GM19043 (cell line): ENCODE results near the gene TANGO6.

ENCODE experiments used
- ATAC-seq: cut with Tn5 transposase; IDR thresholded peaks from one replicate; pipeline ENCODE4 v1.9.1; 2021; ENCODE audit warnings: low read depth; ENCODE audit not compliant: unreplicated experiment

TANGO6 gene

DNA sequence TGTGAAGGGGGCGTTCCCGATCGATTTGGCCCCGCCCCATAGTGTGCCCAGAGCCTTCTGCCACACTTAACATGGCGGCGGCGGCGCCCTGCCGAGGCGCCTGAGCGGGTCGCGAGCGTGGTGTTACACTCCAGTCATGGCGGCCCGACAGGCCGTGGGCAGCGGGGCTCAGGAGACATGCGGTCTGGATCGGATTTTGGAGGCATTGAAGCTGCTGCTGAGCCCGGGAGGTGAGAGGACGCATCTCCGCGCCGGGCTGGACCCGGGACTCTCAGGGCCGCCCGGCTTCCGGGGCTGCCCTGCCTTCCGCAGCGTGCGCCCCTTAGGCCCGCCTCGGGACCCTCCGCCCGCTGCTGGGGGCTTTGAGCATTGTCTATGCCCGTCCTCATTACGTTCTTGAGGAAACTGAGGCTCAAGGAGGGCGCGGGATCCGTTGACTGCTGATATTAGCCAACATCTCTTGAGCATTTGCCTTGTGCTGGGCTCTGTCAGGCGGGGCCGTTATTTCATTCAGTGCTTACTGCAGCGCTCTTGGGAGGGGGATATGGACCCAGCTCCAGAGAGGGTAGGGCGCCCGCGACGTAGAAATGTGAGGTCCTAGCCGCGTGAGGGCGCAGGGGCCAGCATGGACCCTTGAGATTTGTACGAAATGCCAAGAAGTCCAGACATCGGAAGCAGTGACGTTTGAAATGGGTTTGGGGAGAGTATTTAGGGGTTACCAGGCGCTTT is at the start of gene TANGO6:
TSS of gene TANGO6 (plus strand) at position 50 of the 729 bp plus-strand sequence. CDS start at position 137, 87 bp downstream.
- peak; percentile 87 for ATAC-seq

GRCh38 chr16:68798398-68798797 is 44.9 kb upstream of the TANGO6 start:
- ATAC-seq: no peak

GRCh38 chr16:68800257-68800875 is 43.0 kb upstream of the TANGO6 start:
- ATAC-seq: no peak

DNA sequence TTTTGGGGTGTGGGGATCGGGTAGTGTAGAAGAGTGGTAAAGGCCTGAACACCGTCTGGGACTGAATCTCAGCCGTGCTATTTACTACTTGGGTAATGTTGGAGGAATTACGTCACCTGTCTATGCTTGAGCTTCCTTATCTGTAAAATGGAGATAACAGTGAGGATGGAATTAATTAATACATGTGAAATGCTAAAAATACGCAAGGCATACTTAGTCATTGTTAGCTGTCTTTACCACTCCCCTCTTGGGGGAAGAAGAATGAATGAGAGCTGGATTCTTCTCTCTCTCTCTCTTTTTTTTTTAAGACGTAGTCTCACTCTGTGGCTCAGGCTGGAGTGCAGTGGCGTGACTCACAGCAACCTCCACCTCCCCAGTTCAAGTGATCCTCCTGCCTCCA is 41.1 kb upstream of the TANGO6 start:
- ATAC-seq: no peak

- ATAC-seq: no peak
These were observed 36.9 kb upstream of the TANGO6 start for GRCh38 chr16:68806422-68806821.

DNA sequence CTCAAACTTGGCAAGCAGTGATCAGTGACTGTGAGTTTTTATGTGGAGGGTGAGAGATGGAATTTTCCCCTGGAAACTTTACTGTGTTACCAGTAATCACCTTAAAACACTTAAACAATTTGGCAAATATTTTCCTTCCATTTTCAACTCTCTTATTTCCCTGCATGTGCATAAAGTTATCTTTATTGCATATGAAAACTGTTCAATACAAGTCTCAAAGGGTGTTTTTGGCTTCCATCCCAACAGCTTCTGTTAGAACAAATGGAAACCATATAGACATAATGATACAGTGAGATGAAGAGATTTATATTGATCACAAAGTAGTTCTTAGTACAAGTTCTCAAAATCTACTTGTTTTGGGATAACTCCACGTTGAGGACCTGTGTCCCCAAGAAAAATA is 36.4 kb upstream of the TANGO6 start:
- no peak for ATAC-seq

DNA sequence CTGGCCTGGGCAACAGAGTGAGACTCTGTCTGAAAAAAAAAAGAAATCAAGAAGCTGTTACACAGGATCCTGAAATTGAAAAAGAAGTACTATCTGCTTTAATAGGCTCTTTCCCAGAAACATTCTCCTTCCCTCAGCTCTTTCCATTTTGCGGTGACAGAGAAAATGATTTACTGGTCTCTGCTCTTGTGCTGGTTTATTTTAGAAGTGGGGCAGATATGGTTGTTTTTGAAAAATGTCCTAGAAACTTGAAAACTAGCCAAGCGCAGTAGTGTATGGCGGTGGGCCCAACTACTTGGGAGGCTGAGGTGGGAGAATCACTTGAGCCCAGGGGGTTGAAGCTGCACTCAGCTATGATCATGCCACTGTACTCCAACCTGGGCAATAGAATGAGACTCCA is 28.8 kb upstream of the TANGO6 start:
- ATAC-seq: no peak

DNA sequence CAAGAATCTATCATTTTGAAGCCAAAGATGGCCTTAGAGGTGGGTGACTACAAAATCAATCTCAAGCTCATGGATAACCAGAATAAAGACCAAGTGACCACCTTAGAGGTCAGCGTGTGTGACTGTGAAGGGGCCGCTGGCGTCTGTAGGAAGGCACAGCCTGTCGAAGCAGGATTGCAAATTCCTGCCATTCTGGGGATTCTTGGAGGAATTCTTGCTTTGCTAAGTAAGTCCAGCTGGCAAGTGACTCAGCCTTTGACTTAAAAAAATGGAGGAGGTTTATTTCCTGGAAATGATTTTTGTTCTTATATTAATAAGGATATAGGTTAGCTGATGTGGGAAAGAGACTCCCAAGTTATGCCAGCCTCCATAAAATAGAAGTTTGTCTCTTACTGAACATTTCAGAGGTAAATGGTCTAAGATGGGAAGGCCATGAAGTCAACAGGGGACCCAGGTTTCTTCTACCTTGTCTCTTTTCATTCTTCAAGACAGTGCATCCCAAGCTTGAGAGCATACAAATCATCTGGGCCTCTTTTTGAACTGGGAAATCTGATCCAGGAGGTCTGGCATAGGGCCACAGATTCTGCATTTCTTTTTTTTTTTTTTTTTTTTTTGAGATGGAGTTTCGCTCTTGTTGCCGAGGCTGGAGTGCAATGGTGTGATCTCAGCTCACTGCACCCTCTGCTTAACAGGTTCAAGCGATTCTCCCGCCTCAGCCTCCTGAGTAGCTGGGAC is 19.8 kb upstream of the TANGO6 start:
- ATAC-seq: no peak

- ATAC-seq: no peak
These were observed 17.9 kb upstream of the TANGO6 start for GRCh38 chr16:68825427-68825826.

DNA sequence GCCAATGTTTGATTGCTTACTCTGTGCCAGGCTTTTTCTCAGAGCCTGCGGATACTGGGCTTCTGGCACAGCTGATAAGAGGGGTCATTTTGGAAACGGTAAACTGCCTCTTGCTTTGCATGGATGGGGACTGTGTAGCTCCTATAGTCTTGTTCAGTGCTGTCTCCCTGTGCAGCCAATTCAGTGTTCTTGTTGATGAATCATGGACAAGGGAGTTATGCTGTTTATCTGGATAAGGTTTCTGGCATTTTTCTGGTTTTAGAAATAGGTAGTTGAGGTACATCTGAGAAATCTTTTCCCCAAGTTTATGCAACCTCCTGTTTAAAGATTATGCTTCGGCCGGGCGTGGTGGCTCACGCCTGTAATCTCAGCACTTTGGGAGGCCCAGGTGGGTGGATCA is 16.7 kb upstream of the TANGO6 start:
- no peak for ATAC-seq

DNA sequence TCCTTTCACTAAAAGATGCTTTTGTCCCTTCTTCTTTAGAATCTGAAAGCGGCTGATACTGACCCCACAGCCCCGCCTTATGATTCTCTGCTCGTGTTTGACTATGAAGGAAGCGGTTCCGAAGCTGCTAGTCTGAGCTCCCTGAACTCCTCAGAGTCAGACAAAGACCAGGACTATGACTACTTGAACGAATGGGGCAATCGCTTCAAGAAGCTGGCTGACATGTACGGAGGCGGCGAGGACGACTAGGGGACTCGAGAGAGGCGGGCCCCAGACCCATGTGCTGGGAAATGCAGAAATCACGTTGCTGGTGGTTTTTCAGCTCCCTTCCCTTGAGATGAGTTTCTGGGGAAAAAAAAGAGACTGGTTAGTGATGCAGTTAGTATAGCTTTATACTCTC is 10.1 kb upstream of the TANGO6 start:
- no peak for ATAC-seq

DNA sequence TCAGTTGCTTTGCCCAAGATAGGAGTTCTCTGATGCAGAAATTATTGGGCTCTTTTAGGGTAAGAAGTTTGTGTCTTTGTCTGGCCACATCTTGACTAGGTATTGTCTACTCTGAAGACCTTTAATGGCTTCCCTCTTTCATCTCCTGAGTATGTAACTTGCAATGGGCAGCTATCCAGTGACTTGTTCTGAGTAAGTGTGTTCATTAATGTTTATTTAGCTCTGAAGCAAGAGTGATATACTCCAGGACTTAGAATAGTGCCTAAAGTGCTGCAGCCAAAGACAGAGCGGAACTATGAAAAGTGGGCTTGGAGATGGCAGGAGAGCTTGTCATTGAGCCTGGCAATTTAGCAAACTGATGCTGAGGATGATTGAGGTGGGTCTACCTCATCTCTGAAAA is 8.8 kb upstream of the TANGO6 start:
- no peak for ATAC-seq

DNA sequence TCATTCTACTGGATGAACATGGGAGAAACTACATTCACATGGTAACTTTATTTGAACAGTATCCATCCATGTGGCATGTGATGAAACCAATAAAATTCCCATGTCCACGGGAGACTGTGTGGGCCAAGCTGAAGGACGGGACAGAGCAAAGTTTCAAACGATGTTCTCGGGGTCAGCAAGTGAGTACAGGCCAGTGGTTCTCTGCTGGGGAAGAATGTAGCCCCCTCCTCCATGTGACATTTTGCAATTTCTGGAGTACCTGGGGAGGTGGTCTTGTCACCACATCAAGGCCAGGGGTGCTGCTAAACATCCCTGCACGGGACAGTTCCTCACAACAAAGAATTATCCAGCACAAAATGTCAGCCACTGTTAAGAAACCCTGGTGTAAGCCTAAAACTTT is 7.4 kb upstream of the TANGO6 start:
- no peak for ATAC-seq

DNA sequence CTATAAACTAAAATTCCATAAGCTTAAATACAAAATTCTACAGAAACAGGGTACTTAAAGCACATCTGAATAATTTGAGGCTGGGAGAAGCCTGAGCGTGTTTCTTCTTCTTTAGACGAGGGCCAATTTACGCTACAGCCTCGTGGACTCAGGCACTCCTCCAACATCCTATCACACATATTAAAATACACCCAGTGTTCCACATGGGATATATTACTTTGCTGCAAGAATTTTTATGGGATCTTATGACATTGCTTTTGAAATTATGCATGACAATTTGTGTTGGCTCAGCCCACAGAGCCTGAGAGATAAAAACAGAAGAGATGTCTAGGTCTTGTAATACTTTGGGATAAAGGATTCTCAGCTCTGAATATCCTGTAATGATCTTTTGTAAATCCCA is 3.5 kb upstream of the TANGO6 start:
- no peak for ATAC-seq

- ATAC-seq: peak; percentile 5
These were observed 308 bp upstream of the TANGO6 start for GRCh38 chr16:68842964-68843481.

DNA sequence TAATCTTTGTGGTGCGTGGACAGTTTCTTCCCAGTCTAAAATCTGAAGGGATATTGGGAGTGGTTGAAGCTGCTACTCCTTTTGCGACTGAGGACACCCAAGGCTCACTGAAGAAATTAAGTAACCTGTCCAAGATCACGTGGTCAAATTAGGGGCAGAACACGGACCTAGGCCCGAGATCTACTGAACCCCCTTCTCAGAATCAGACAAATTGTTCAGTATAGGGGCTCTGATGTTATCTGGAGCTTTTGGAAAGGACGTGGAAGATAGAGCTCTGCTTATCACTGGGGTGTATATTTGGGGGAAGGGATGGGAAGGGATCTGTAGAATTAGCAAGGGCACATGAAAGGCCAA is 857 bp downstream of the TANGO6 start:
- no peak for ATAC-seq

DNA sequence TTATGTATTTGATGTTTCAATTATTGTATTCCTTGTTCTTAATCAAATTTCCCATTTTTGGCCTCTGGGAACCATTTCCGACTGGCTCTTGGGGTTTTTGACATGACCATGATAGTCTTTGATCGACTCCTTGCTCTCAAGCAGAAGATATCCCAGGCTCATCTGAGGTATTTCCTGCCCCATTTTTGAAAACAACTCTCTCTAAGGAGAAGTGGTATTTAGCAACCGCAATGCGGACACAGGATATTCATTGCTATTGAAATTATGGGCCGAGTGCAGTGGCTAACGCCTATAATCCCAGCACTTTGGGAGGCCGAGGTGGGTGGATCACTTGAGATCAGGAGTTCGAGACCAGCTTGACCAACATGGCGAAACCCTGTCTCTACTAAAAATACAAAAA is 5.5 kb downstream of the TANGO6 start:
- no peak for ATAC-seq

- no peak for ATAC-seq
These were observed 7.2 kb downstream of the TANGO6 start for GRCh38 chr16:68850481-68850880.

GRCh38 chr16:68851601-68852000 is 8.3 kb downstream of the TANGO6 start:
- no peak for ATAC-seq

- ATAC-seq: no peak
These were observed 14.1 kb downstream of the TANGO6 start for GRCh38 chr16:68857479-68857878.

GRCh38 chr16:68859828-68860227 is 16.5 kb downstream of the TANGO6 start:
- ATAC-seq: no peak
